Spinal cord (tissue), 10 donors: Measurements from ENCODE around the gene CFAP47. TPM values are rescaled to one million over a fixed set of nuclear protein-coding genes. Genes with fewer than 3 reads are reported as not detected.
"Not testable (repeated sequence)": the region's sequence is repeated elsewhere in the genome, so short reads cannot be mapped to it uniquely, and the experiment has no call there.

Experiments
- DNase-seq, 6 donors: peaks; one replicate each; pipeline versions ENCODE4 v3.0.0 to v3.0.0-alpha.2; 2013 to 2015; ENCODE audit warnings: low spot score in 6 of 6, low read depth in 4 of 6
- H3K27ac ChIP-seq: one replicate; pipeline ENCODE4 v1.5.1; 2013; ENCODE audit warnings: low read depth, low read length, control low read depth
- H3K27me3 ChIP-seq: one replicate; pipeline ENCODE4 v1.6.1; 2013; ENCODE audit warnings: low read length; ENCODE audit not compliant: control insufficient read depth, insufficient read depth
- H3K36me3 ChIP-seq: one replicate; pipeline ENCODE4 v1.6.1; 2013; ENCODE audit warnings: low read length; ENCODE audit not compliant: control insufficient read depth, insufficient read depth
- H3K4me1 ChIP-seq: one replicate; pipeline ENCODE4 v1.6.1; 2013; ENCODE audit warnings: low read length; ENCODE audit not compliant: control insufficient read depth, insufficient read depth
- H3K4me3 ChIP-seq: one replicate; pipeline ENCODE4 v1.5.1; 2013; ENCODE audit warnings: low read depth, low read length, control low read depth
- H3K9me3 ChIP-seq: one replicate; pipeline ENCODE4 v1.6.1; 2013; ENCODE audit warnings: low read length; ENCODE audit not compliant: control insufficient read depth, insufficient read depth
- WGBS: methylation state at CpG from one replicate; pipeline ENCODE4 v1.1.5; 2013; ENCODE audit warnings: missing lambda C conversion rate; ENCODE audit not compliant: insufficient coverage; 5-methylcytosine and 5-hydroxymethylcytosine counted together
- polyA plus RNA-seq, 2 donors: library from polyadenylated mRNA; unstranded; fragments of 120-200 nt; gene quantifications; one replicate each; pipeline ENCODE4 v1.2.1, GENCODE V29; 2013; ENCODE audit not compliant: insufficient read length in 2 of 2
- total RNA-seq, 2 donors: library from RNA; depleted of rRNA in 1 of 2; stranded (reverse); fragments of 120-200 nt in 1 of 2; fragments of >200 nt in 1 of 2; gene quantifications; one replicate each; pipeline versions ENCODE4 v1.2.3 to v1.2.4, GENCODE V29; 2013 to 2014
- donor health status: healthy.

Gene CFAP47
- total and polyA plus RNA-seq, 4 donors, result 3.0 to 16.8 (median 7.2) TPM

DNA sequence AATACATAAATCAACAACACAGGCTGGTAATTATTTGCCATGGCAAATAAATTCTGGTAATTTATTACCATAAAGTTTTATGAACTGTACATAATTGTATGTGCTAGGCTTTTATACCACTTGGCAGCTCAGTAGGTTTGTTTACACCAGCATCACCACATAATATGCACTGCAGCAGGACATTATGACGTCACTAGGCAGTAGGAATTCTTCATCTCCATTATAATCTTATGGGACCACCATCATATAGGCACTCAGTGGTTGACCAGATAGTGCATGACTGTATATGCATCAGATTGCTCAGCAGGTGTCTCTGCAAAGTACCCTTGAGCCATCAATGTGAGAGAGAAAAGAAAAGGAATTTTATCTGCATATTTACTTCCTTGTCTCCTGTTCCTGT is 295.4 kb downstream of the CFAP47 start:
- H3K27me3 ChIP-seq, result no peaks in the 10 kb centered on the region
- no CpG with 5 or more reads among the region's 1 CpG for WGBS
- H3K4me1 ChIP-seq, result no peaks in the 10 kb centered on the region
- no peaks in the 10 kb centered on the region for H3K36me3 ChIP-seq
- no peaks in the 10 kb centered on the region for H3K9me3 ChIP-seq
- no peak overlapping the region for H3K27ac ChIP-seq
- no peak for DNase-seq
- no peak overlapping the region for H3K4me3 ChIP-seq

- Histone ChIP-seq H3K27ac (no peak overlapping the region), H3K9me3 (no peaks in the 10 kb centered on the region), H3K4me3 (no peak overlapping the region), H3K4me1 (no peaks in the 10 kb centered on the region), H3K36me3 (no peaks in the 10 kb centered on the region), H3K27me3 (no peaks in the 10 kb centered on the region)
- DNase-seq, result no peak
- WGBS, result 29% methylated on average over 1 of the region's 1 CpG
Observed at GRCh38 chrX:36218801-36219200, 299.3 kb downstream of the CFAP47 start.

- WGBS, result 85% methylated on average over 13 of the region's 21 CpGs
- H3K27me3 ChIP-seq, H3K27ac ChIP-seq, H3K9me3 ChIP-seq, H3K36me3 ChIP-seq, H3K4me1 ChIP-seq, DNase-seq, H3K4me3 ChIP-seq: not testable (repeated sequence)
Observed at GRCh38 chrX:36234840-36235528, 315.4 kb downstream of the CFAP47 start.

- Histone ChIP-seq H3K36me3 (no peaks in the 10 kb centered on the region), H3K27ac (no peak overlapping the region), H3K9me3 (no peaks in the 10 kb centered on the region), H3K27me3 (no peaks in the 10 kb centered on the region), H3K4me3 (no peak overlapping the region), H3K4me1 (no peaks in the 10 kb centered on the region)
- WGBS, result 83% methylated on average over 1 of the region's 1 CpG
- DNase-seq, result no peak
Observed at GRCh38 chrX:36241397-36241796, 321.9 kb downstream of the CFAP47 start.

- Histone ChIP-seq H3K27ac (no peak overlapping the region), H3K27me3 (no peaks in the 10 kb centered on the region), H3K9me3 (no peaks in the 10 kb centered on the region), H3K36me3 (no peaks in the 10 kb centered on the region), H3K4me3 (no peak overlapping the region), H3K4me1 (no peaks in the 10 kb centered on the region)
- DNase-seq, result no peak
- whole genome bisulfite sequencing, result 84% methylated on average over 5 of the region's 5 CpGs
Observed at GRCh38 chrX:36266155-36266554, 346.6 kb downstream of the CFAP47 start.

DNA sequence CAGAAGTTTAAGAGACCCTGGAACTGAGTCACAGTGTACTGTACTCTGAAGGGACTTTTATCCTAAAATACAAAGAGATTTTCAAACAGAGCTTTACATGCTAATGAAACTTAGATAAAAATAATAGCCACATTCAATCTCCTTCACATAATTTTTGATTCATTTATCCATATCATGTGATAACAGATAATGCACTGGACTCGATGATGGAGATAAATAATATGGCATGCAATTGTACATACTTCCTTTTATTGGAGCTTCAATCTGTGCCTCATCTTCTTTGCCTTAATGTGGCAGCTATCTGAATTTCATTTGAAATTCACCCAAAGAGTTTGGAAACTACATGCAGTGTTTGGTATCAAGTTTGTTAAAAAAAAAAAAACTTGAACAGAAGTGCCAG is 390.6 kb downstream of the CFAP47 start:
- H3K4me3 ChIP-seq, result no peak overlapping the region
- H3K27ac ChIP-seq, result no peak overlapping the region
- H3K27me3 ChIP-seq, result no peaks in the 10 kb centered on the region
- no CpG with 5 or more reads among the region's 1 CpG for WGBS
- H3K9me3 ChIP-seq, result no peaks in the 10 kb centered on the region
- no peaks in the 10 kb centered on the region for H3K4me1 ChIP-seq
- no peaks in the 10 kb centered on the region for H3K36me3 ChIP-seq
- peak in 1 of 6 donors; percentile 14 for DNase-seq

DNA sequence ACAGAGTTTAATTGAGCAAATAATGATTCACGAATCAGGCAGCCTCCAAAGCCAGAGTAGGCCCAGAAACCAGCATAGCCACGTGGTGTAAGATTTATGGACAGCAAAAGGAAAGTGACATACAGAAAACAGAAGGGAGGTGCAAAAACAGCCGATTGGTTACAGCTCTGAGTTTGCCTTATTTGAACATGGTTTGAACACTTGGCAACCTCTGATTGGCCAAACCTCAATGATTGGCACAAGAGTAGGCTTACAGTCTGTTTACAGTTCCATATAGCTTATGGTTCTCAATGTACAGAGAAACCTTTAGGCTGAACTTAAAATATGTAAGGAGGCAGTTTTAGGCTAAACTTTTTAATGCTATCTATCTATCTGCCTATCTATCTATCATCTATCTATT is 394.8 kb downstream of the CFAP47 start:
- no peak overlapping the region for H3K4me3 ChIP-seq
- no peaks in the 10 kb centered on the region for H3K27me3 ChIP-seq
- no peak for DNase-seq
- no peaks in the 10 kb centered on the region for H3K36me3 ChIP-seq
- no peaks in the 10 kb centered on the region for H3K9me3 ChIP-seq
- WGBS, result 51% methylated on average over 3 of the region's 3 CpGs
- H3K27ac ChIP-seq, result no peak overlapping the region
- H3K4me1 ChIP-seq, result no peaks in the 10 kb centered on the region

GRCh38 chrX:36334572-36334971 is 415.0 kb downstream of the CFAP47 start:
- Histone ChIP-seq H3K4me3 (no peak overlapping the region), H3K27ac (no peak overlapping the region), H3K36me3 (no peaks in the 10 kb centered on the region), H3K9me3 (no peaks in the 10 kb centered on the region), H3K4me1 (no peaks in the 10 kb centered on the region), H3K27me3 (no peaks in the 10 kb centered on the region)
- no peak for DNase-seq
- 90% methylated on average over 1 of the region's 1 CpG for WGBS

DNA sequence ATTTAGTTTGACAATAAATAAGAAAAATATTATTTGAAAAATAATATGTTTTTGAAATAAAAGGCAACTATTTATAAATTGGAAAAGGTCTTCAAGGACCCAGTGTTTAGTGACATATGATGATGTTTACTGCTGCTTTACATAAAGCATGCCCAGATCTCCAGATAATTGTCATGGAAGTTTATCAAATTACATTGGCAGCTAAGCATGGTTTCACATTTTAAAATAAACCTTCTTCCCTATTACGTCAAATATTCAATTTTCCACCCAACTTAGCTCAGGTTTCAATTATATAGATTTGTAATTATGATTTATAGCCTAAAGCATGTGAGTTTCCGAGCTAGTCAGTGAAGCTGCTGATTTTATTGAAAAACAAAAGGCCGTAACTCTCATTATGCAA is 417.2 kb downstream of the CFAP47 start:
- peak in 1 of 6 donors; percentile 3 for DNase-seq
- Histone ChIP-seq H3K36me3 (no peaks in the 10 kb centered on the region), H3K4me3 (no peak overlapping the region), H3K27ac (no peak overlapping the region), H3K9me3 (no peaks in the 10 kb centered on the region), H3K27me3 (no peaks in the 10 kb centered on the region), H3K4me1 (no peaks in the 10 kb centered on the region)
- no CpG with 5 or more reads among the region's 3 CpGs for WGBS

DNA sequence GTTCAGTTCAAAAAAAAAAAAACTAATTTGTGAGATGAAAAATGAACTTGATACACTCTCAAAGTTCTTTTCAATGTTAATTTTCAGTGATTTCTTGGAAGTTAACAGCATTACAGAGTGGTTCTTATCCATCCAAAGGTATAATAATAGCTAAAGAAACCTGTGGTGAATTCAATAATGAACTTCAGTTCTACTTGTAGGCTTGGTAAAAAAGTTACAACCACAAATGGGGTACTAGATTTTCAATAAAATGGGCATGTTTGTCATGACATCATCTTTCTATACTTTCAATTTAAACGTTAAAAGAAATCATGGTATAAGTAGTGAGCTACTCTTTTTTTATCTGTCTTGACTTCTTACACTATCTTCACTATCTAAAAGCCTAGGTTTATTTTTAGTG is 424.8 kb downstream of the CFAP47 start:
- no peak overlapping the region for H3K4me3 ChIP-seq
- DNase-seq, result no peak
- no peaks in the 10 kb centered on the region for H3K4me1 ChIP-seq
- WGBS, result no CpG with 5 or more reads among the region's 1 CpG
- no peaks in the 10 kb centered on the region for H3K9me3 ChIP-seq
- H3K36me3 ChIP-seq, result no peaks in the 10 kb centered on the region
- H3K27ac ChIP-seq, result no peak overlapping the region
- H3K27me3 ChIP-seq, result no peaks in the 10 kb centered on the region
